GM12878 (cell line): ENCODE measurements around the gene SHISA7. TPM values are rescaled to one million over a fixed set of nuclear protein-coding genes. Genes with fewer than 3 reads are reported as not detected.

Experiments used
- ATAC-seq: fragments of 200-7000 bp; cut with Tn5 transposase; 3 replicates; pipeline ENCODE4 v1.9.1; 2020; ENCODE audit warnings: mild to moderate bottlenecking, moderate library complexity
- BruUV-seq: library from RNA; stranded (reverse); fragments of 400-500 nt; replicated peaks from 2 replicates; lab custom pipeline; 2021; lab: Mats Ljungman, UMichigan
- CTCF ChIA-PET: fragments of 300-600 bp; sonication (Branson Sonifier 250); formaldehyde crosslinking; extraction: SDS; loops from one replicate; lab custom pipeline; 2021; ENCODE audit warnings: inconsistent platforms; lab: Yijun Ruan, JAX
- POLR2A ChIA-PET: fragments of 350-600 bp; formaldehyde crosslinking; extraction: SDS; loops from one replicate; lab custom pipeline; 2021; ENCODE audit warnings: inconsistent platforms; lab: Charles Lee
- RAD21 ChIA-PET: fragments of 300-600 bp; sonication (Branson Sonifier 250); formaldehyde crosslinking; loops from one replicate; lab custom pipeline; 2023; ENCODE audit warnings: antibody characterized with exemption; ENCODE audit not compliant: unreplicated experiment; lab: Charles Lee
- SMC1A ChIA-PET: fragments of 300-600 bp; sonication (Branson Sonifier 250); formaldehyde crosslinking; loops from one replicate; lab custom pipeline; 2023; ENCODE audit not compliant: unreplicated experiment, uncharacterized antibody; lab: Charles Lee
- DNase-seq: peaks from one replicate; pipeline ENCODE4 v3.0.0-alpha.2; 2011; ENCODE audit warnings: low read depth, low spot score
- FAIRE-seq: peaks from 3 replicates; lab custom pipeline; 2011; peaks lifted over from hg19 to GRCh38; lab: Jason Lieb, UNC
- H2AFZ ChIP-seq: 2 replicates; pipeline ENCODE4 v1.6.0; 2011; ENCODE audit warnings: low read depth, low read length, control low read depth; ENCODE audit not compliant: control insufficient read depth
- H3K27ac ChIP-seq: 2 replicates; pipeline ENCODE4 v1.5.1; 2011; ENCODE audit warnings: control low read depth; ENCODE audit not compliant: control insufficient read depth, insufficient read depth
- H3K27me3 ChIP-seq, 2 experiments: replicated peaks in 1 of 2; 2 replicates each; pipeline versions ENCODE4 v1.6.0 to v1.6.1; 2011; ENCODE audit warnings: low read length in 1 of 2; ENCODE audit not compliant: control insufficient read depth in 2 of 2, insufficient read depth in 2 of 2
- H3K36me3 ChIP-seq, 2 experiments: 2 replicates each; pipeline ENCODE4 v1.5.1; 2011; ENCODE audit warnings: low read length in 1 of 2; ENCODE audit not compliant: control insufficient read depth in 2 of 2, insufficient read depth in 2 of 2
- H3K4me1 ChIP-seq: 2 replicates; pipeline ENCODE4 v1.6.1; 2011; ENCODE audit warnings: mild to moderate bottlenecking, low read length, moderate library complexity, mixed read lengths; ENCODE audit not compliant: control insufficient read depth, insufficient read depth
- H3K4me2 ChIP-seq: 2 replicates; pipeline ENCODE4 v1.6.0; 2011; ENCODE audit warnings: control low read depth; ENCODE audit not compliant: control insufficient read depth, insufficient read depth
- H3K4me3 ChIP-seq: fragments of 200-600 bp; sonication (generic); 2 replicates; pipeline ENCODE4 v1.5.1; 2016
- H3K79me2 ChIP-seq: 2 replicates; pipeline ENCODE4 v1.6.0; 2011; ENCODE audit warnings: low read length; ENCODE audit not compliant: control insufficient read depth, insufficient read depth
- H3K9ac ChIP-seq: 2 replicates; pipeline ENCODE4 v1.8.0; 2011; ENCODE audit warnings: low read length, control low read depth, mixed read lengths; ENCODE audit not compliant: control insufficient read depth, insufficient read depth
- H3K9me3 ChIP-seq: replicated peaks from 3 replicates; pipeline ENCODE4 v1.5.1; 2011; ENCODE audit warnings: mild to moderate bottlenecking, low read length; ENCODE audit not compliant: control insufficient read depth, insufficient read depth
- H4K20me1 ChIP-seq: 2 replicates; pipeline ENCODE4 v1.6.0; 2011; ENCODE audit not compliant: control insufficient read depth, insufficient read depth
- CBX5 ChIP-seq: sonication (generic); IDR thresholded peaks from 2 replicates; pipeline ENCODE4 v1.6.1; 2016; ENCODE audit warnings: low read depth, moderate library complexity, mild to moderate bottlenecking, inconsistent platforms
- CHD2 ChIP-seq: IDR thresholded peaks from 2 replicates; pipeline ENCODE4 v1.6.1; 2011; ENCODE audit warnings: low read depth, low read length, improper control_type of control experiment, borderline replicate concordance
- ESRRA ChIP-seq: IDR thresholded peaks from 2 replicates; pipeline ENCODE4 v1.6.1; 2012; ENCODE audit warnings: mild to moderate bottlenecking, low read length, improper control_type of control experiment
- LARP7 ChIP-seq: fragments of 450-650 bp; IDR thresholded peaks from 2 replicates; pipeline ENCODE4 v1.6.1; 2017; ENCODE audit warnings: mild to moderate bottlenecking
- PML ChIP-seq: IDR thresholded peaks from 2 replicates; pipeline ENCODE4 v1.6.1; 2012; ENCODE audit warnings: low read length, inconsistent platforms
- POLR2A ChIP-seq: IDR thresholded peaks from 2 replicates; pipeline ENCODE4 v1.6.1; 2011; ENCODE audit warnings: low read depth, mild to moderate bottlenecking, low read length
- RAD51 ChIP-seq: fragments of 450-650 bp; IDR thresholded peaks from 2 replicates; pipeline ENCODE4 v1.6.1; 2016; ENCODE audit warnings: moderate library complexity, mild to moderate bottlenecking, inconsistent platforms
- ZNF384 ChIP-seq: IDR thresholded peaks from 2 replicates; pipeline ENCODE4 v1.6.1; 2012; ENCODE audit warnings: low read depth, mild to moderate bottlenecking, low read length, improper control_type of control experiment, borderline replicate concordance
- WGBS: methylation state at CpG from one replicate; pipeline ENCODE4 v1.1.6; 2016; ENCODE audit warnings: low lambda C conversion rate; ENCODE audit not compliant: insufficient replicate concordance, insufficient coverage; ENCODE audit errors: missing lambda C conversion rate; 5-methylcytosine and 5-hydroxymethylcytosine counted together
- in situ Hi-C: fragments of 300-500 bp; cut with MboI; formaldehyde crosslinking; loops from 9 replicates; pipeline ENCODE4 v1.14.3; 2018; ENCODE audit warnings: mixed read lengths
- intact Hi-C: fragments of 100-400 bp; cut with micrococcal nuclease; formaldehyde crosslinking; loops from one replicate; pipeline ENCODE4 v1.14.2; 2022; ENCODE audit not compliant: unreplicated experiment
- polyA plus RNA-seq, 11 experiments: library from polyadenylated mRNA; depleted of rRNA in 4 of 11; unstranded in 6 of 11; stranded (reverse) in 5 of 11; fragments of >200 nt; fragmentation: Nextera tagmentation in 4 of 11; fragmentation: Illumina TruSeq in 1 of 11; extraction: Ambion mirVana in 4 of 11; extraction: Trizol in 1 of 11; gene quantifications; 1 replicate in 1 of 11; 2 replicates in 10 of 11; pipeline versions ENCODE4 v1.2.1 to v1.2.3, GENCODE V29; 2011 to 2016; ENCODE audit warnings: inconsistent platforms in 2 of 11, missing spikeins in 2 of 11, low read depth in 1 of 11
- total RNA-seq, 4 experiments: library from RNA; depleted of rRNA in 3 of 4; stranded (reverse); fragments of >200 nt in 3 of 4; fragmentation: Illumina TruSeq in 1 of 4; extraction: Trizol in 1 of 4; gene quantifications; 2 replicates each; pipeline versions ENCODE4 v1.2.1 to v1.2.3, GENCODE V29; 2013 to 2021

Gene SHISA7
- total and polyA plus RNA-seq, 10 of the 15 experiments (the other 5 are each of a cell fraction or from before 2014, with no cell fraction given): 0.03 TPM; not detected in 9

GRCh38 chr19:55391702-55392615 is 51.1 kb downstream of the SHISA7 start (continued):
- TF ChIP-seq CBX5 (no peak), CHD2 (no peak), RAD51 (no peak), ESRRA (no peak), ZNF384 (no peak), PML (no peak)

GRCh38 chr19:55391191-55391670 is 51.9 kb downstream of the SHISA7 start:
- Histone ChIP-seq H3K9me3 (no peaks in the 10 kb centered on the region), H3K36me3 (peaks cover 19 to 23% of the 10 kb centered on the region in 2 experiments; a peak in 3 of 4 replicates), H3K27ac (no peak overlapping the region), H3K4me3 (no peak overlapping the region), H2AFZ (no peak overlapping the region), H3K79me2 (peaks cover 28% of the 10 kb centered on the region), H3K27me3 (no peaks in the 10 kb centered on the region), H4K20me1 (peaks cover 14% of the 10 kb centered on the region), H3K4me1 (peaks cover 16% of the 10 kb centered on the region), H3K9ac (no peak overlapping the region), H3K4me2 (no peak overlapping the region)
- SMC1A ChIA-PET: no interaction called here
- FAIRE-seq (no peak), ATAC-seq (no peak), DNase-seq (no peak)
- in situ Hi-C loops: no loop called here
- intact Hi-C loops: no loop called here
- 62% methylated on average over 12 of the region's 12 CpGs for WGBS
- RAD21 ChIA-PET: interaction anchor here (0.9 to 1.2 kb wide), 2 partner anchors 13 to 98 kb away, joined by 3 to 4 read pairs; no protein-coding TSS in a partner anchor
- POLR2A ChIA-PET: interaction anchor here (0.6 kb wide), 1 partner anchor 278 kb away, joined by 4 read pairs; no protein-coding TSS in a partner anchor
- CTCF ChIA-PET: interaction anchor here (1.4 kb wide), 1 partner anchor 89 kb away, joined by 4 read pairs; no protein-coding TSS in a partner anchor
- no TSS peak for BruUV-seq
- TF ChIP-seq POLR2A (peak; percentile 71), PML (peak; percentile 35; the same call in 1 of the 2 replicates), LARP7 (no peak)
